ENCODE data around the gene ZNF605. TPM values are rescaled to one million over a fixed set of nuclear protein-coding genes. Genes with fewer than 3 reads are reported as not detected.

Gene ZNF605
- total RNA-seq (2014; rRNA removed) = 5.9 and 8.6 TPM in 2 replicates
- Bru-seq, nascent RNA = percentile 83 among the genes with signal in this experiment
- BruChase-seq, experiment 1, labeled RNA remaining after a 6-hour chase = percentile 90 among the genes with signal in this experiment
- percentile 90 among the genes with signal in this experiment for BruChase-seq, experiment 2, labeled RNA remaining after a 2-hour chase
- long read RNA-seq, full-length matches to known transcripts = 31 of 58 reads
- long read RNA-seq, partial matches to known transcripts = 0 of 58 reads
- long read RNA-seq, other reads (novel, unspliced or antisense) = 27 of 58 reads

GRCh38 chr12:132956011-132956788 is at the start of gene ZNF605:
Gene ZNF605, minus strand, starts transcription at chr12:132956306. Its CDS starts 10,671 bp downstream, at chr12:132945635.
- ATAC-seq (peak; percentile 84), DNase-seq (peak; percentile 87)
- Histone ChIP-seq H2AFZ (ENCODE audit: low read length) (peak within 1 kb of the TSS; percentile 95), H3K4me3 (ENCODE audit: low read length) (peak within 1 kb of the TSS; percentile 84), H3K27me3 (ENCODE audit: low read length) (no peaks in the 10 kb centered on the region), H3K36me3 (ENCODE audit: low read depth, low read length) (peaks cover 23% of the 10 kb centered on the region), H3K9me2 (replicated peaks; ENCODE audit: low read length) (no peaks in the 10 kb centered on the region), H3K27ac (ENCODE audit: low read length) (peak within 1 kb of the TSS; percentile 68), H4K20me1 (ENCODE audit: low read length) (no peaks in the 10 kb centered on the region), H3K4me1 (ENCODE audit: insufficient read depth, low read length) (peaks cover 8% of the 10 kb centered on the region), H3F3A (ENCODE audit: low read length, unreplicated experiment) (peaks cover 9% of the 10 kb centered on the region), H3K79me2 (ENCODE audit: low read length) (peaks cover 44% of the 10 kb centered on the region), H3K4me2 (ENCODE audit: low read length) (peak within 1 kb of the TSS; percentile 92), H3K9ac (ENCODE audit: low read length) (peak within 1 kb of the TSS; percentile 87), H3K9me3 (ENCODE audit: low read length) (peaks cover 13% of the 10 kb centered on the region)
- TF ChIP-seq EZH2phosphoT487 (IDR thresholded peaks at IDR 0.05; ENCODE audit: borderline replicate concordance, low read length) (no peak), EZH2 (IDR thresholded peaks at IDR 0.05; ENCODE audit: low read length, unreplicated experiment) (no peak)
- TF ChIP-seq, protein P1, sequence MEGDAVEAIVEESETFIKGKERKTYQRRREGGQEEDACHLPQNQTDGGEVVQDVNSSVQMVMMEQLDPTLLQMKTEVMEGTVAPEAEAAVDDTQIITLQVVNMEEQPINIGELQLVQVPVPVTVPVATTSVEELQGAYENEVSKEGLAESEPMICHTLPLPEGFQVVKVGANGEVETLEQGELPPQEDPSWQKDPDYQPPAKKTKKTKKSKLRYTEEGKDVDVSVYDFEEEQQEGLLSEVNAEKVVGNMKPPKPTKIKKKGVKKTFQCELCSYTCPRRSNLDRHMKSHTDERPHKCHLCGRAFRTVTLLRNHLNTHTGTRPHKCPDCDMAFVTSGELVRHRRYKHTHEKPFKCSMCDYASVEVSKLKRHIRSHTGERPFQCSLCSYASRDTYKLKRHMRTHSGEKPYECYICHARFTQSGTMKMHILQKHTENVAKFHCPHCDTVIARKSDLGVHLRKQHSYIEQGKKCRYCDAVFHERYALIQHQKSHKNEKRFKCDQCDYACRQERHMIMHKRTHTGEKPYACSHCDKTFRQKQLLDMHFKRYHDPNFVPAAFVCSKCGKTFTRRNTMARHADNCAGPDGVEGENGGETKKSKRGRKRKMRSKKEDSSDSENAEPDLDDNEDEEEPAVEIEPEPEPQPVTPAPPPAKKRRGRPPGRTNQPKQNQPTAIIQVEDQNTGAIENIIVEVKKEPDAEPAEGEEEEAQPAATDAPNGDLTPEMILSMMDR (conservative IDR thresholded peaks at IDR 0.05; ENCODE audit: low read depth, low read length) = no peak
- POLR2A ChIA-PET (ENCODE audit: unreplicated experiment) = no interaction called here
- intact Hi-C loops (cut with micrococcal nuclease) = loop anchor here (1.0 to 2.0 kb wide), 2 partner anchors 30 to 47 kb away; partner anchors contain the start of gene ZNF26
- CTCF ChIA-PET = no interaction called here
- BruUV-seq (replicated peaks) = TSS peak; percentile 82

DNA sequence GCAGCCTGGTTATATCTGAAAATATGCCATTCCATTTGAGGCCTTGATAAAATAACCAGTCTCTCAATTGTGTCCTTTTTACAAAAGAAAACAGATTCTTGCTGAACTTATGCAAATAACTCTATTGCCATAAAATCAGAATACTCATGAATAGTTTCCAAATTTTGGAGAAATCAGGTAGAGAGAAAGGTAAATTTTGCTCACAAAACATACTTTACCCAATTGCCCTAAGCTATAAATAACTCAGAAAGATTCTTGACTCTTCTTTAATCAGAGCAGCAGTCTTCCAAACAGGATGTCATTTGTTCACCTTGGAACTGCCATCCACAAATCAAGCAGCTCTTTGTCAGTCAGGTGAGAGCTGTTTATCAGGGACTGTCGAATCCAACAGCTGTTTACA is 42.6 kb upstream of the ZNF605 start:
- Histone ChIP-seq H3F3A (ENCODE audit: low read length, unreplicated experiment) (no peaks in the 10 kb centered on the region), H3K79me2 (ENCODE audit: low read length) (peaks cover 87% of the 10 kb centered on the region), H3K9me3 (ENCODE audit: low read length) (peaks cover 5% of the 10 kb centered on the region; the same call in 1 of the 2 replicates), H3K9me2 (replicated peaks; ENCODE audit: low read length) (no peaks in the 10 kb centered on the region), H3K4me3 (ENCODE audit: low read length) (no peak overlapping the region), H3K9ac (ENCODE audit: low read length) (no peak overlapping the region), H3K27ac (ENCODE audit: low read length) (no peak overlapping the region), H3K4me2 (ENCODE audit: low read length) (no peak overlapping the region), H3K27me3 (ENCODE audit: low read length) (no peaks in the 10 kb centered on the region), H4K20me1 (ENCODE audit: low read length) (no peaks in the 10 kb centered on the region), H3K4me1 (ENCODE audit: insufficient read depth, low read length) (no peaks in the 10 kb centered on the region), H3K36me3 (ENCODE audit: low read depth, low read length) (peaks cover 54% of the 10 kb centered on the region), H2AFZ (ENCODE audit: low read length) (no peak overlapping the region)
- ATAC-seq (no peak), DNase-seq (no peak)
- ChIA-PET CTCF (no interaction called here), POLR2A (ENCODE audit: unreplicated experiment) (no interaction called here)
- intact Hi-C loops (cut with micrococcal nuclease) = no loop called here
- TF ChIP-seq, protein P1 (conservative IDR thresholded peaks at IDR 0.05; ENCODE audit: low read depth, low read length) = no peak
- no peak for TF ChIP-seq EZH2phosphoT487 (IDR thresholded peaks at IDR 0.05; ENCODE audit: borderline replicate concordance, low read length)
- no peak for TF ChIP-seq EZH2 (IDR thresholded peaks at IDR 0.05; ENCODE audit: low read length, unreplicated experiment)
- no TSS peak for BruUV-seq (replicated peaks)

All from PC-3 (cell line).